SIG-M5 (cell line): ENCODE data around the gene ARPC5.

Experiments used
- DNase-seq: peaks from one replicate; lab custom pipeline; 2025; lab: John Stamatoyannopoulos, UW

Gene ARPC5

DNA sequence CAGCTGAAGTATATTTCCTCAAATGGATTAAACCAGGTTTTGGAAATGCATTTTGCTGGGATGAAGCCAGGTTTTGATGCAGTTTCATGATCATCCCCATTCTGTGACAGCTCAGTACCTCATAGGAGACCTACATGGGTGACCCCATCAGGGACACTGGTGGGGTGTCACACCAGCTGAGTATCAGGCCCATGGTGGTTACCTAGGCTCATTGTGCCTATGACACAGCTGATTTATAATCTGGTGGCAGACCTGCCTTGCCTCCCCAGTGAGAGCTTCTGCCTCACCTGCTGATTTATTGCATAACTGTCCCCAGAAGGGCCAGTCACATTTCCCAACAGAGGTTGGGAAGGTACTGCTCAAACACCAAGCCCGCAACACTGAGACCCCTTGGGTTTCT, 49.1 kb downstream of the ARPC5 start:
- no peak for DNase-seq

DNA sequence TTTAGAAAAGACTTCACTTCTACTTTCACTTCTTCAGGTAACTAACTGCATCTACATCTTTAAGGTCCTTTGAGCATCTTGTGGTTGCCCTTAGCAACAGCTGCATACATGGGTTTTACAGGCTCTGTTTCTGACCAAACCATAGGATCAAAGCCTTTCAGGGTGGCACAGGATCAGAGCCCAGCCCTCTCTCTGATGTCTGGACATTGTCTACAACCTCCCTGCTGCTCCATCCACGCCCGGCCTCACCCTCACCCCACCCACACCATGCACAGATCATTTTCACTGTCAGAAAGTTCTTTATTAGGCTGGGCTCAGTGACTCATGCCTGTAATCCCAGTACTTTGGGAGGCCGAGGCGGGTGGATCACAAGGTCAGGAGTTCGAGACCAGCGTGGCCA, 50.5 kb downstream of the ARPC5 start:
- DNase-seq, result no peak

DNA sequence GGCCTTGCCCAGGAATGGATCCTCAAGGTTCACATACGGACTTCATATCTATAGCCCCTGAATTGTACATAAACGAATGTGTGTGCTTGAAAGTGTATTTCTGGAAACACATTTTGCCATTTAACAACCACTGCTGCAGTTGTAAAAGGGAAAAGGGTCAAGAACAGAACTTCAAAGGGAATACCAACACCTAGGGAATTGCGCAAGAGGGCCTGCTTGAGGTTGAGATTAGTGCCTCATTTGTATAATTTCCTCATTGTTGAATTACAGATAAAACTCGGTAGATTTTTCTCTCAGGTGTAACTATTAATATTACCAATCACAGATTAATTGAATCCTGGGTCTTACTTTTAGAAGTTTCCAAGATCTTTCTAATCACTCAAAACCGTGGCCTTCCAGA, 51.4 kb downstream of the ARPC5 start:
- no peak for DNase-seq

DNA sequence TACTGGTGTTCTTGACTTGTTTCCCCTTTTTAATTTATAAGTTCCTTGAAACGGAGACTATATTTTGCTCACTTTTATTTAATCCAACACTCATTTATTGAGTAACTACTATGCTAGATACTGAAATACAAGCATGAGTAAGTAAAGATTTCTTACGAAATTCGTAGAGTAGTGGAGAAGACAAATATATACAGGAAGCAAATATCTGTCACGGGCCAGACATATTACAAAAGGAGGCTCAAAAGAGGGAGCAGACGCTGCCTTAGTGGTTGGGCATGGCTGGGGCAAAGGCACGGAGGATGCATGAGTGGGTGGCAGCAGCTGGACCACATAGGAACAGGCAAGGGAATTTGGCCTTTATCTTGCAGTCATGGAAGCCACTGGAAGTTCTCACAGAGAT, 52.1 kb downstream of the ARPC5 start:
- DNase-seq, result peak; percentile 95

DNA sequence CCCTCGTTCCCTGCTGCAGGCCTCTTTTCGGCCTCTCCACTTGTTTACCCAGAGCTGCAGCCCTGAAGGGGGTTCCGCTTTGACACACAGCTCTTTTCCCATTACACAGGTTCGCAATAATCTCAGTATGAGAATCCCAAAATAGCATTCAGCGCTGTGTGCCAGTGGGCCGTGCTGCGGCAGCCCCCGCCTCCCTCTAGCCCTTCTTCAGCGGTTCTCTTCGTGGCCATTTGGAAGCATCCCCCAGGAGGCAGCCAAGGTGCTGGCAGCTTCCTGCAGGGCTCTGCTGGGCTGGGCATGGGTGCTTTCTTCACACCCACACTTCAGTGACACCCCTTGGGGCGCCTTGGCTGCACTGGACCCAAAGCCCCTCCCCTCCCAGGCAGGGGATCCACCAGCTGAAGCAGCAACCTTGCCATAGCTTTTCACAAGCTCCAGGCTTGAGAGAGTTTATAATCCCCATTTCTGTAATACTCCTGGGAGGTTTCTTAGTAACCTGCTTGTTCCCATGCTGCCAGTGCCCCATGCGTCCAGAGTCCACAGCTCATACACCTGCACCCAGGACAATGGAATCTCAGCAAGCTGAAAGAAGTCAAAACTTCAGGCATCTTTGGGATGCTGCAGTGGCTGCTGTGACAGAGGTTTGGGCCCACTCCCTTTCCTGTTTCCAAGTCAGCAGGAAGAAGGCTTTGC, 53.4 kb downstream of the ARPC5 start:
- no peak for DNase-seq

DNA sequence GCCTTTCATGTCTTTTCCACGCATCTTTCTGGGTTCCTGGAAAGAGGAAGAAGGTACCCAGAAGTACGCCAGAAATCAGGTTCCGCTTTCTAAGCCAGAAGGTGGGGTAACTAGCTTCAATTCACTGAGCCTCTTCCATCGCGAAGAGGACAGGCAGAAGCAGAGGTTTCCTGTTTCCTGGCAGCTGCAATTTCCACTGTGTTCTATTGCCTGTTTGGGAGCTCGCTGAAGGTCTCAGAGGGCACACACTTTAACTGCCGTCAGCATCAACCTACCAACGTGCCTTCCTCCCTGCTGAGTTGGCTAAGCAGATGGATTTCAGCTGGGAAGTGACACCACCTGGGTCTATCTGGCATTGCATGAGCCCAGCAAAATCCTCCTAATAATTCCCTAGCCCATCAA, 55.3 kb downstream of the ARPC5 start:
- peak; percentile 96 for DNase-seq

DNA sequence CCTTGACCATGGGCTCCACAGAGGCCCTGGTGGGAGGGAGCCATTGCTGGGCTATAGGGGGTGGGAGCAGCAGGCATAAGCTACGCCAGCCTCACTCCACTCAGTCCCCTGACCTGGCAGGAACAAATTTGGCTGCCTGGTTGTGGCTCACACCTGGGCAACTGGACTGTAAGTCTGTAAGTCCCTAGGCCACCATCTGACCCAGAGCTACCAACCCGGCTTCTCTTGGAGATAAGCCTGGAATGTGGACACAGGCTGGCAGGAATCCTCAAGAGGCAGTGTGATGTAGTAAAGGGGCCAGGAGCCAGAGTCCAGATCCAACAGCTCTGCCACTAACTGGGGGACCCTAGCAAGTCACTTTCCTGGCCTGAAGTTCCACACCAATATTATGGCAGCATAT, 56.7 kb downstream of the ARPC5 start:
- no peak for DNase-seq

DNA sequence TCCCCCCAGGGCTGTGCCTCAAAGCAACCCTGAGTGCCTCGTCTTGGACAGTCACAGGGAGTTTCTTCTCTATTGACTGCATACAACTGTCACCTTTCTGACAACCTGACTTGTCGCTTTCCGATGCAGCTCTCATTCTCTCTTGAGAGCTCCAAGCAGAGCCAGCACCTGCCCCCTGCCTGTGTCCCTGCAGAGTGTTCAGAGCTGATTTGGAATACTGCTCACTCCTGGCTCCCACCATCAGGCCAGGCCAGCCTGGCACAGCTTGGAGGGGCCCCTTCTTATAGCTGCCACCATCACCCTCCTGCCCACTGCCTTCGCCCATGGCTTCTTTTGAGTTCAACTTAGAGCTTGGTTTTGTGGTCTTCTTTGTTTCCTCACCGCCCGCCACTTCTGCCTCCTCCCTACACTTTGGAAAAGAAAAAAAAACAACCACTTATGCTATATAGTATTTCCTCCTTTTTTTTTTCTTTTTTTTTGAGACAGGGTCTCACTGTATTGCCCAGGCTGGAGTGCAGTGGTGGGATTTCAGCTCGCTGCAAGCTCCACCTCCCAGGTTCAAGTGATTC, 57.6 kb downstream of the ARPC5 start:
- DNase-seq, result no peak

DNA sequence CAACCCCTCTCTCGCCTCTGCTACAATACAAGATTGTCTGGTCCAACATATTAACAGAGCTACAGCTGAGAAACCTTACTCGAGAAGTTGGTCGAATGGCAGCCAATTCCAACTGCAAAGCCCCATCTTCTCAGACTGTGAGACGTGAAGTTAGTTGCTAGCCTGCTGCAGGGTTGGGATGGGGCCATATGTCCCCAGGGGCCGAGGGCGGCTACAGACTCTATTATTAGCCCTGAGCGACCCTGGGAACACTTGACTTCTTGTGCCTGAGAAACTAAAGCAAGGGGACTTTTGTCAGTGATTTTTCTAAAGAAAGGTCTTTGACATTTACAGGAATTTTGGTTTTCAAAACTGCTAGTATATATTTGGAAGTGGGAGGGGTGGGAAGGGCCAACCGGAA, 59.0 kb downstream of the ARPC5 start:
- no peak for DNase-seq

DNA sequence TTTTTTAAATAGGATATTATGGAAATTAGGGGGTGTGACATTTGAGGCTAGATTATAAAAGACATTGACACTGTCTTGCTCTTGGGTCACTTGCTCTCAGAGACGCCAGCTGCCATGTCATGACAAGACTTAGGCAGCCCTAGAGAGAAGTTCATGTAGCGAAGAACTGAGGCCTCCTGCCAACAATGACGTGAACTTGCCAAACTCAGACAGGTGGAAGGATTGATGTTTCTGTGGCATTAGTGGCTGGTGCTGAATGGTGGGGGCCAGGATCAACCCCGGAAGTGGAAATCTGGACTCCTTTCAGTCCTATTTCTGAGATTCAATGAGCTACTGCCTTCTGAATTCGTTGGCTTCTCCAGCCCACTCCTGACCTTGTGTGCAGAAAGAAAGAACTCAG, 60.0 kb downstream of the ARPC5 start:
- DNase-seq, result no peak

DNA sequence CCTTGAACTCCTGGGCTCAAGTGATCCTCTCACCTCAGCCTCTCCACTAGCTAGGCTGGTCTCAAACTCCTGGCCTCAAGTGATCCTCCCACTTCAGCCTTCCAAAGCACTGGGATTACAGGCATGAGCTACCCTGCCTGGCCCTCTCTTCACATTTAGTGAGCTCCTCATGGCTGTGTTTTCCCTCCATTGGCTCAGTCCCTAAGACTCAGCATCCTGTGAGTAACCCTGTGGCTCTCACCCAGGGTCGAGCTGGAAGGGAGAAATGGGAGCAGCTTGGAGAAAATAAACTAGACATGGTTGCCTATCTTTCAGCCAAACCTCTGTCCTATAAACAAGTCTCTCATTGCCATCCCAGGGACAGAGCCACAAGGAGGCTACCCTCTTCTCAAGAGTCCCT, 62.9 kb downstream of the ARPC5 start:
- DNase-seq, result no peak

DNA sequence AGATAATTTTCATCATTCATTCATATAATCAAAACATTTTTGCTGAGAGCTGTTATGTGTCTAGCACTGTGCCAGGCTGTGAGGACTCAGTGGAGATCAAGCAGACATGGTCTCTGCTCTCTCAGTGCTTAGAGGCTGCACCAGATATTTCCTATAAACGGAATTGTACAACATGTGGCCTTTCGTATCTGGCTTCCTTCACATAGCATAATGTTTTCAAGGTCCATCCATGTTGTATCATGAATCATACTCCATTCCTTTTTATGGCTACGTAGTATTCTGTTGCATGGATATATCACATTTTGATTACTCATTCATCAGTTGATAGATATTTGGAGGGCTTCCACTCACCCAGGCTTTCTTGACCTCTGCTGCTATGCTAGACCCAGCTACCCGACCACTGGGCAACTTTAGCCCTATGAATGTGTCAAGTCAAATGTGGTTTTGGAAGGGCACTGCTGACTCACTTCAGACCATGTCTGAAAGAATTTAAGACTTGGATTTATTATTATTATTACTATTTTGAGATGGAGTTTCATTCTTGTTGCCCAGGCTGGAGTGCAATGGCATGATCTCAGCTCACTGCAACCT, 63.8 kb downstream of the ARPC5 start:
- no peak for DNase-seq
